ENCODE results near the gene SPAG16. TPM values are rescaled to one million over a fixed set of nuclear protein-coding genes. Genes with fewer than 3 reads are reported as not detected.

SPAG16 gene
- total RNA-seq, 1 donor from 2014 or later, result 18.7 TPM

DNA sequence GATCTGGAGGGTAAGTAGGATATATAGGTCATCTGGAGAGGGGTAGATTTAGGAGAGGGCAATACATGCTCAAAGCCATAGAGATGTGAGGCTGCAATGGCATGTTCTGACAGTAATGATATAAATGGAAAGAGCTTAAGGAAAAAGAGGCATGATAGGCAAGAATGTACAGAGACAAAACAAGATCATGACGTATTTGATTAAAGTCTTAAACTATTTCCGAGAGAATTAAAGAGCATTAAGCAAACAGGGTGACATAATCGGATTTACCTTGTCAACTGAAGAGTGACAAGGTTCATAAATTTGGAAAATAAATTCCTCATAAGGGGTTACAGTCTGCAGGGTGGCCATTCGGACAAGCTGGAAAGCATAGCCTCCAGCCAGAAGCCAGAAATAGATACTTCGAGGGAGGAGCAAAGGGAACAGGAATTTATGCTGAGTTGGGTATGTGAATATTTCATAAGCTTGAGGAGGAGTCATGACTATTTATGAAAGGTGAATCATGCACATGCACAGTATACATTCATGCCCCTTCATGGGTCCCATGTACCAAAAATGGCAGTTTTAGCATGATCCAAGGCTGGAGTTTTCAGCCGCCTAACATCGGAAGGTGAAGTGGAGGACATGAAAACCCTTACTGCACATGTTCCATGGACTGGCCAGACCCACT lies 730.4 kb downstream of the SPAG16 start:
- TF ChIP-seq, protein P1, sequence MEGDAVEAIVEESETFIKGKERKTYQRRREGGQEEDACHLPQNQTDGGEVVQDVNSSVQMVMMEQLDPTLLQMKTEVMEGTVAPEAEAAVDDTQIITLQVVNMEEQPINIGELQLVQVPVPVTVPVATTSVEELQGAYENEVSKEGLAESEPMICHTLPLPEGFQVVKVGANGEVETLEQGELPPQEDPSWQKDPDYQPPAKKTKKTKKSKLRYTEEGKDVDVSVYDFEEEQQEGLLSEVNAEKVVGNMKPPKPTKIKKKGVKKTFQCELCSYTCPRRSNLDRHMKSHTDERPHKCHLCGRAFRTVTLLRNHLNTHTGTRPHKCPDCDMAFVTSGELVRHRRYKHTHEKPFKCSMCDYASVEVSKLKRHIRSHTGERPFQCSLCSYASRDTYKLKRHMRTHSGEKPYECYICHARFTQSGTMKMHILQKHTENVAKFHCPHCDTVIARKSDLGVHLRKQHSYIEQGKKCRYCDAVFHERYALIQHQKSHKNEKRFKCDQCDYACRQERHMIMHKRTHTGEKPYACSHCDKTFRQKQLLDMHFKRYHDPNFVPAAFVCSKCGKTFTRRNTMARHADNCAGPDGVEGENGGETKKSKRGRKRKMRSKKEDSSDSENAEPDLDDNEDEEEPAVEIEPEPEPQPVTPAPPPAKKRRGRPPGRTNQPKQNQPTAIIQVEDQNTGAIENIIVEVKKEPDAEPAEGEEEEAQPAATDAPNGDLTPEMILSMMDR (IDR thresholded peaks at IDR 0.05), result no peak
- H3K27me3 Mint-ChIP-seq (ENCODE audit: low read depth), result no peaks in the 10 kb centered on the region
- H3K9me3 Mint-ChIP-seq (ENCODE audit: low read depth), result no peaks in the 10 kb centered on the region
- H3K36me3 Mint-ChIP-seq (ENCODE audit: low read depth), result no peaks in the 10 kb centered on the region
- no peak overlapping the region for H3K4me3 Mint-ChIP-seq (ENCODE audit: unreplicated experiment)
- H3K27ac Mint-ChIP-seq (ENCODE audit: unreplicated experiment), result no peak overlapping the region
- H3K4me1 Mint-ChIP-seq (ENCODE audit: low read depth), result peaks cover 15% of the 10 kb centered on the region
- DNase-seq (ENCODE audit: low spot score), result no peak

GRCh38 chr2:214019229-214019972 lies 735.1 kb downstream of the SPAG16 start:
- TF ChIP-seq, protein P1 (IDR thresholded peaks at IDR 0.05), result no peak

GRCh38 chr2:214019973-214020345 lies 735.7 kb downstream of the SPAG16 start:
- peaks cover 15% of the 10 kb centered on the region for H3K4me1 Mint-ChIP-seq (ENCODE audit: low read depth)
- no peak for DNase-seq (ENCODE audit: low spot score)
- H3K36me3 Mint-ChIP-seq (ENCODE audit: low read depth), result no peaks in the 10 kb centered on the region
- H3K27ac Mint-ChIP-seq (ENCODE audit: unreplicated experiment), result peak overlapping the region; percentile 32
- H3K27me3 Mint-ChIP-seq (ENCODE audit: low read depth), result no peaks in the 10 kb centered on the region
- H3K4me3 Mint-ChIP-seq (ENCODE audit: unreplicated experiment), result no peak overlapping the region
- no peaks in the 10 kb centered on the region for H3K9me3 Mint-ChIP-seq (ENCODE audit: low read depth)
- TF ChIP-seq, protein P1 (IDR thresholded peaks at IDR 0.05), result no peak

More at GRCh38 chr2:214019229-214019972, 735.1 kb downstream of the SPAG16 start:
- no peak overlapping the region for H3K4me3 Mint-ChIP-seq (ENCODE audit: unreplicated experiment)
- H3K27ac Mint-ChIP-seq (ENCODE audit: unreplicated experiment), result peak overlapping the region; percentile 91
- DNase-seq (ENCODE audit: low spot score), result no peak
- H3K4me1 Mint-ChIP-seq (ENCODE audit: low read depth), result peaks cover 15% of the 10 kb centered on the region
- H3K36me3 Mint-ChIP-seq (ENCODE audit: low read depth), result no peaks in the 10 kb centered on the region
- no peaks in the 10 kb centered on the region for H3K9me3 Mint-ChIP-seq (ENCODE audit: low read depth)
- no peaks in the 10 kb centered on the region for H3K27me3 Mint-ChIP-seq (ENCODE audit: low read depth)

GRCh38 chr2:214029190-214029589 lies 744.9 kb downstream of the SPAG16 start:
- H3K9me3 Mint-ChIP-seq (ENCODE audit: low read depth), result peaks cover 6% of the 10 kb centered on the region
- H3K27ac Mint-ChIP-seq (ENCODE audit: unreplicated experiment), result no peak overlapping the region
- H3K4me3 Mint-ChIP-seq (ENCODE audit: unreplicated experiment), result no peak overlapping the region
- no peak for DNase-seq (ENCODE audit: low spot score)
- no peaks in the 10 kb centered on the region for H3K4me1 Mint-ChIP-seq (ENCODE audit: low read depth)
- no peaks in the 10 kb centered on the region for H3K27me3 Mint-ChIP-seq (ENCODE audit: low read depth)
- no peaks in the 10 kb centered on the region for H3K36me3 Mint-ChIP-seq (ENCODE audit: low read depth)
- TF ChIP-seq, protein P1 (IDR thresholded peaks at IDR 0.05), result no peak

DNA sequence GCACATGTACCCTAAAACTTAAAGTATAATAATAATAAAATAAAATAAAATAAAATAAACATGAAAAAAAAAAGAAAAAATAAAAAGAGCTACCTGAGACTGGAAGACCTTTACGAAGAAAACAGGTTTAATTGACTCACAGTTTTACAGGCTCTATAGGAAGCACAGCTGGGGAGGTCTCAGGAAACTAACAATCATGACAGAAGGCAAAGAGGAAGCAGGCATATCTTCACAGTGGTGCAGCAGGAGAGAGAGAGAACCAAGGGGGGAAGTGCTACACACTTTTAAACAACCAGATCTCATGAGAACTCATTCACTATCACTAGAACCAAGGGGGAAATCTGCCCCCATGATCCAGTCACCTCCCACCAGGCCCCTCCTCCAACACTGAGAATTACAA lies 747.3 kb downstream of the SPAG16 start:
- Mint-ChIP-seq H3K36me3 (ENCODE audit: low read depth) (no peaks in the 10 kb centered on the region), H3K27ac (ENCODE audit: unreplicated experiment) (no peak overlapping the region), H3K4me1 (ENCODE audit: low read depth) (no peaks in the 10 kb centered on the region), H3K27me3 (ENCODE audit: low read depth) (no peaks in the 10 kb centered on the region), H3K9me3 (ENCODE audit: low read depth) (peaks cover 6% of the 10 kb centered on the region), H3K4me3 (ENCODE audit: unreplicated experiment) (no peak overlapping the region)
- TF ChIP-seq, protein P1 (IDR thresholded peaks at IDR 0.05), result no peak
- no peak for DNase-seq (ENCODE audit: low spot score)
